ENCODE data around the gene AGGF1. TPM values are rescaled to one million over a fixed set of nuclear protein-coding genes. Genes with fewer than 3 reads are reported as not detected.

The AGGF1 gene
- total RNA-seq, 1 donor from 2014 or later, result 23.7 TPM

GRCh38 chr5:77024490-77024889 is 5.7 kb upstream of the AGGF1 start:
- Mint-ChIP-seq H3K4me1 (ENCODE audit: unreplicated experiment) (no peaks in the 10 kb centered on the region), H3K4me3 (ENCODE audit: unreplicated experiment) (no peak overlapping the region), H3K27ac (ENCODE audit: unreplicated experiment) (no peak overlapping the region), H3K27me3 (ENCODE audit: unreplicated experiment) (peaks cover 21% of the 10 kb centered on the region), H3K9me3 (ENCODE audit: unreplicated experiment) (no peaks in the 10 kb centered on the region), H3K36me3 (ENCODE audit: unreplicated experiment) (peaks cover 3% of the 10 kb centered on the region)
- no peak for TF ChIP-seq CTCF (IDR thresholded peaks at IDR 0.05)
- DNase-seq (ENCODE audit: extremely low spot score, unreplicated experiment), result no peak

DNA sequence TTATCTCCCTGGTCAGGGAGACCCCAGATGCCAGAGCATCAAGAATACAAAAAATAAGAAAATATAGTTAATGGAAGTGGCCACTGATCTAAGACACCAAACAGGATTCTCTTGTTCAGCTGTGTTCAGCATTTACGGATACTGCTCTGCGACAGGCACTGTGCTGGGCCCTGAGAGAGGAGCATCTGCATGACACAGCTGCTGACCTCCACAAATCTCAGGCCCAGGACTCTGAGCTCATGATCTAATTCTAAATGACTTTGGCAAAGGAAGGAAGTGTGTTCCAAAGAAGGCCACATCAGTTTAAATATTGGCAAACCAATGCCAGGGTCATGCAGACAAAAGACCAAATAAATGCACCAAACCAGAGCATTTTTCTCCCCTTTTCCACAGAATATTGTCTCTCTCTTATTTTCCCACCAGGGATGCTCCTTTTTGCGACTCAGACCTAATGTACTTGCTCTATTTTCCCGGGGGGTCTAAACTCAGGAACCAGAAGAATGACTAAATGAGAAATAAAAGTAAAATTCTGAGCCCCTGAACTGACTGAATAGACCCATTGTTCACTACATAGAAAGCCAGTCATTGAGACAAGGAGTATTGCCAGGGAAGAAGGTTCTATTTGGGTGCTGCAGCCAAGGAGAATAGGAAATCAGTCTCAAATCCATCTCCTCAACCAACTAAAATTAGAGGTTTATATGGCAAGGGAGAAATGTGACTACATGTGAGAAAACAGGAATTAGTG is 1.4 kb upstream of the AGGF1 start:
- Mint-ChIP-seq H3K27me3 (ENCODE audit: unreplicated experiment) (peaks cover 6% of the 10 kb centered on the region), H3K4me1 (ENCODE audit: unreplicated experiment) (peaks cover 19% of the 10 kb centered on the region), H3K27ac (ENCODE audit: unreplicated experiment) (no peak overlapping the region), H3K9me3 (ENCODE audit: unreplicated experiment) (no peaks in the 10 kb centered on the region), H3K4me3 (ENCODE audit: unreplicated experiment) (no peak overlapping the region), H3K36me3 (ENCODE audit: unreplicated experiment) (peaks cover 6% of the 10 kb centered on the region)
- TF ChIP-seq CTCF (IDR thresholded peaks at IDR 0.05), result no peak
- no peak for DNase-seq (ENCODE audit: extremely low spot score, unreplicated experiment)

GRCh38 chr5:77029376-77029885 is 773 bp upstream of the AGGF1 start:
- no peak for TF ChIP-seq CTCF (IDR thresholded peaks at IDR 0.05)
- DNase-seq (ENCODE audit: extremely low spot score, unreplicated experiment), result no peak
- Mint-ChIP-seq H3K36me3 (ENCODE audit: unreplicated experiment) (peaks cover 6% of the 10 kb centered on the region), H3K9me3 (ENCODE audit: unreplicated experiment) (no peaks in the 10 kb centered on the region), H3K4me1 (ENCODE audit: unreplicated experiment) (peaks cover 20% of the 10 kb centered on the region), H3K4me3 (ENCODE audit: unreplicated experiment) (peak overlapping the region; percentile 94), H3K27ac (ENCODE audit: unreplicated experiment) (no peak overlapping the region), H3K27me3 (ENCODE audit: unreplicated experiment) (peaks cover 6% of the 10 kb centered on the region)

GRCh38 chr5:77031891-77032290 is 1.7 kb downstream of the AGGF1 start:
- H3K27ac Mint-ChIP-seq (ENCODE audit: unreplicated experiment), result no peak overlapping the region
- no peaks in the 10 kb centered on the region for H3K9me3 Mint-ChIP-seq (ENCODE audit: unreplicated experiment)
- H3K4me1 Mint-ChIP-seq (ENCODE audit: unreplicated experiment), result peaks cover 20% of the 10 kb centered on the region
- H3K36me3 Mint-ChIP-seq (ENCODE audit: unreplicated experiment), result peaks cover 17% of the 10 kb centered on the region
- no peak for DNase-seq (ENCODE audit: extremely low spot score, unreplicated experiment)
- TF ChIP-seq CTCF (IDR thresholded peaks at IDR 0.05), result no peak
- peak overlapping the region; percentile 94 for H3K4me3 Mint-ChIP-seq (ENCODE audit: unreplicated experiment)
- H3K27me3 Mint-ChIP-seq (ENCODE audit: unreplicated experiment), result no peaks in the 10 kb centered on the region

GRCh38 chr5:77032635-77033034 is 2.4 kb downstream of the AGGF1 start:
- peak overlapping the region; percentile 6 for H3K4me3 Mint-ChIP-seq (ENCODE audit: unreplicated experiment)
- H3K4me1 Mint-ChIP-seq (ENCODE audit: unreplicated experiment), result peaks cover 20% of the 10 kb centered on the region
- H3K9me3 Mint-ChIP-seq (ENCODE audit: unreplicated experiment), result no peaks in the 10 kb centered on the region
- TF ChIP-seq CTCF (IDR thresholded peaks at IDR 0.05), result no peak
- no peak for DNase-seq (ENCODE audit: extremely low spot score, unreplicated experiment)
- no peaks in the 10 kb centered on the region for H3K27me3 Mint-ChIP-seq (ENCODE audit: unreplicated experiment)
- peaks cover 17% of the 10 kb centered on the region for H3K36me3 Mint-ChIP-seq (ENCODE audit: unreplicated experiment)
- H3K27ac Mint-ChIP-seq (ENCODE audit: unreplicated experiment), result no peak overlapping the region

Measured in osteocyte (in vitro differentiated cells).